HG03442 (cell line): ENCODE data around the gene SH3TC1.

Source experiments
- ATAC-seq: cut with Tn5 transposase; IDR thresholded peaks from one replicate; pipeline ENCODE4 v1.9.1; 2021; ENCODE audit warnings: mild to moderate bottlenecking, moderate library complexity; ENCODE audit not compliant: unreplicated experiment

SH3TC1 gene

GRCh38 chr4:8213121-8213520 lies 14.0 kb downstream of the SH3TC1 start:
- no peak for ATAC-seq

GRCh38 chr4:8214136-8214535 lies 15.0 kb downstream of the SH3TC1 start:
- no peak for ATAC-seq

GRCh38 chr4:8215001-8215427 lies 15.9 kb downstream of the SH3TC1 start:
- no peak for ATAC-seq

GRCh38 chr4:8215641-8216442 lies 16.8 kb downstream of the SH3TC1 start:
- no peak for ATAC-seq

GRCh38 chr4:8216443-8217245 lies 17.6 kb downstream of the SH3TC1 start:
- ATAC-seq: no peak

- ATAC-seq: no peak
Measured at GRCh38 chr4:8217246-8217511, 18.1 kb downstream of the SH3TC1 start.

- ATAC-seq: no peak
Measured at GRCh38 chr4:8217871-8218270, 18.8 kb downstream of the SH3TC1 start.

- ATAC-seq: no peak
Measured at GRCh38 chr4:8218371-8219031, 19.4 kb downstream of the SH3TC1 start.

- ATAC-seq: no peak
Measured at GRCh38 chr4:8219236-8219635, 20.1 kb downstream of the SH3TC1 start.

GRCh38 chr4:8220661-8221450 lies 21.8 kb downstream of the SH3TC1 start:
- ATAC-seq: no peak

GRCh38 chr4:8221476-8221875 lies 22.4 kb downstream of the SH3TC1 start:
- peak; percentile 42 for ATAC-seq

- no peak for ATAC-seq
Measured at GRCh38 chr4:8221985-8222384, 22.9 kb downstream of the SH3TC1 start.

- no peak for ATAC-seq
Measured at GRCh38 chr4:8222609-8223388, 23.7 kb downstream of the SH3TC1 start.

GRCh38 chr4:8224267-8224974 lies 25.3 kb downstream of the SH3TC1 start:
- no peak for ATAC-seq

- no peak for ATAC-seq
Measured at GRCh38 chr4:8224975-8225625, 26.0 kb downstream of the SH3TC1 start.

GRCh38 chr4:8225706-8226443 lies 26.8 kb downstream of the SH3TC1 start:
- no peak for ATAC-seq

- no peak for ATAC-seq
Measured at GRCh38 chr4:8227201-8227770, 28.2 kb downstream of the SH3TC1 start.

GRCh38 chr4:8227771-8228318 lies 28.8 kb downstream of the SH3TC1 start:
- no peak for ATAC-seq
